Left ventricle myocardium inferior (tissue), 1 donor: ENCODE results near the gene PPP2R5E. TPM values are rescaled to one million over a fixed set of nuclear protein-coding genes. Genes with fewer than 3 reads are reported as not detected.

ENCODE experiments used
- DNase-seq: peaks from one replicate; pipeline ENCODE4 v3.0.0-alpha.2; 2020
- H3K27ac ChIP-seq: fragments of 200-600 bp; replicated peaks from 2 replicates; pipeline ENCODE4 v1.8.0; 2021
- H3K27me3 ChIP-seq: fragments of 200-600 bp; 2 replicates; pipeline ENCODE4 v1.8.0; 2021; ENCODE audit warnings: low read depth
- H3K36me3 ChIP-seq: fragments of 200-600 bp; 2 replicates; pipeline ENCODE4 v1.8.0; 2021
- H3K4me1 ChIP-seq: fragments of 200-600 bp; 2 replicates; pipeline ENCODE4 v1.8.0; 2021
- H3K4me3 ChIP-seq: fragments of 200-600 bp; 2 replicates; pipeline ENCODE4 v1.8.0; 2021; ENCODE audit warnings: mild to moderate bottlenecking, moderate library complexity
- H3K9me3 ChIP-seq: fragments of 200-600 bp; replicated peaks from 2 replicates; pipeline ENCODE4 v1.8.0; 2021
- intact Hi-C: fragments of 100-400 bp; cut with micrococcal nuclease; formaldehyde crosslinking; loops from one replicate; pipeline ENCODE4 v1.11.0; 2022
- total RNA-seq: library from RNA; stranded (reverse); fragmentation: NEBNext Ultra II Directional; extraction: Animal tissue kit (Norgen Biotek cat#: 25700); gene quantifications from one replicate; pipeline ENCODE4 v1.2.1, GENCODE V29; 2021
- TF ChIP-seq, protein P1 (sequence below): fragments of 200-600 bp; IDR thresholded peaks from 2 replicates; pipeline ENCODE4 v1.8.0; 2021; ENCODE audit warnings: antibody characterized with exemption, mild to moderate bottlenecking, borderline replicate concordance
- donor health status: DM: no; HTN: yes; CAD: no; lungs with severe emphysema.

PPP2R5E gene
- total RNA-seq, 1 donor from 2014 or later, result 34.5 TPM

DNA sequence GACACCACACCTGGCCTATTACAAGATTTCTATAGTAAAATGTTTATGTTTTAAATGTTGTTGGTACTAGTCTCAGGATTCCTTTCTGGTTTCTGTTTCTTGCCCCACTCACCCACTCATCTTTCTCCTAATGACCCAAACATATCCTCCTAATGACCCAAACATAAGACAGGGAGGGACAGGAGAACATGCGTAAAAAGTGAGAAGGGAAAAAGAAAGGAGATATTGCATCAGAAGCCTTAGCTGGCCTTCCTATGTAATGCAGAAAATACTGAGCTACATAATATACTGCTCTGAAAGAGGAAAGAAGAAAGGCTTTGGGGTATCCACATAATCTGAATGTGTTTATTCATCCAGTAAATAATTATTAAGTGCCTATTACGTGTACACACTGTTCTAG is 119.8 kb downstream of the PPP2R5E start:
- Histone ChIP-seq H3K27ac (no peak overlapping the region), H3K36me3 (peaks cover 16% of the 10 kb centered on the region), H3K4me3 (no peak overlapping the region), H3K27me3 (no peaks in the 10 kb centered on the region), H3K9me3 (no peaks in the 10 kb centered on the region), H3K4me1 (peaks cover 36% of the 10 kb centered on the region)
- TF ChIP-seq, protein P1, sequence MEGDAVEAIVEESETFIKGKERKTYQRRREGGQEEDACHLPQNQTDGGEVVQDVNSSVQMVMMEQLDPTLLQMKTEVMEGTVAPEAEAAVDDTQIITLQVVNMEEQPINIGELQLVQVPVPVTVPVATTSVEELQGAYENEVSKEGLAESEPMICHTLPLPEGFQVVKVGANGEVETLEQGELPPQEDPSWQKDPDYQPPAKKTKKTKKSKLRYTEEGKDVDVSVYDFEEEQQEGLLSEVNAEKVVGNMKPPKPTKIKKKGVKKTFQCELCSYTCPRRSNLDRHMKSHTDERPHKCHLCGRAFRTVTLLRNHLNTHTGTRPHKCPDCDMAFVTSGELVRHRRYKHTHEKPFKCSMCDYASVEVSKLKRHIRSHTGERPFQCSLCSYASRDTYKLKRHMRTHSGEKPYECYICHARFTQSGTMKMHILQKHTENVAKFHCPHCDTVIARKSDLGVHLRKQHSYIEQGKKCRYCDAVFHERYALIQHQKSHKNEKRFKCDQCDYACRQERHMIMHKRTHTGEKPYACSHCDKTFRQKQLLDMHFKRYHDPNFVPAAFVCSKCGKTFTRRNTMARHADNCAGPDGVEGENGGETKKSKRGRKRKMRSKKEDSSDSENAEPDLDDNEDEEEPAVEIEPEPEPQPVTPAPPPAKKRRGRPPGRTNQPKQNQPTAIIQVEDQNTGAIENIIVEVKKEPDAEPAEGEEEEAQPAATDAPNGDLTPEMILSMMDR, result no peak
- no peak for DNase-seq
- intact Hi-C loops, result no loop called here

DNA sequence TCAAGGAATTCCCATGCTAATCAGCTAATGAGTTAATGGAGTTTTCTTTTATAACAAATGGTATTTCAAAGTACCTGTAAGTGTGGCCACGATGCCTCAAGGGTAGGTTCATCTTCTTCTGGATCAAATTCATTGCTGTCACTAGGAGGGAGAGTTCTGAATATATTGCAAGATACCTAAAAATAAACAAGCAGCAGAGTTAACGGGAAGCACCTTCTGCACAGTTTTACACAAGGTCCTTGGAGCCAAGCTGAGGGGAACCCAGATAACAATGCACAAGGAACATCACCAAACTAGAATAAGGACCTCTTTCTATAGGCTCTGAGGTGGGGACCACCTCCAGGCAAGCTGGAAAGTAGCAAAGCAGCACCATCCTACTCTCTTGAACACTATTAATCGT is 121.3 kb downstream of the PPP2R5E start:
- no peak for DNase-seq
- Histone ChIP-seq H3K9me3 (no peaks in the 10 kb centered on the region), H3K36me3 (peaks cover 16% of the 10 kb centered on the region), H3K4me3 (no peak overlapping the region), H3K4me1 (peaks cover 31% of the 10 kb centered on the region), H3K27ac (no peak overlapping the region), H3K27me3 (no peaks in the 10 kb centered on the region)
- TF ChIP-seq, protein P1, result no peak
- intact Hi-C loops, result no loop called here

DNA sequence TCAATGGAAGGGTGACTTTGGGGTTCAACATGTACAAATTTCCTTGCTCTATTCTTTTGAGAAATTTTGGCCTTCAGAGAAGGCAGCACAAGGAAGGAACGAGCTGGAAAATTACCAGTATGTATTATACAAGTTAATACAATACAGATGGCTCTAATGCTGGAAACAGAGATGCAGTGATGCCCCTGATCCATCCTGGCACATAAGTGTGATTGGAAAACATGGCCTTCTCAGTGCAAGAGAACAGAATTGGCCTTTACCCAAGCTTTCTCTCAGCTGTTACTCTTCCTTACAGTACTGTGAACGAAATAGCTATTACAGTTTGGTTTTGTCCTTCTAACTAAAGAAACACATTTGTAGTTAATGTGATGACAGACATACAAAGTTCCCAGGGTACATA is 122.0 kb downstream of the PPP2R5E start:
- peaks cover 16% of the 10 kb centered on the region for H3K36me3 ChIP-seq
- H3K4me3 ChIP-seq, result no peak overlapping the region
- no peak for DNase-seq
- TF ChIP-seq, protein P1, result no peak
- no peaks in the 10 kb centered on the region for H3K27me3 ChIP-seq
- intact Hi-C loops, result no loop called here
- H3K9me3 ChIP-seq, result no peaks in the 10 kb centered on the region
- H3K4me1 ChIP-seq, result peaks cover 25% of the 10 kb centered on the region
- H3K27ac ChIP-seq, result no peak overlapping the region

DNA sequence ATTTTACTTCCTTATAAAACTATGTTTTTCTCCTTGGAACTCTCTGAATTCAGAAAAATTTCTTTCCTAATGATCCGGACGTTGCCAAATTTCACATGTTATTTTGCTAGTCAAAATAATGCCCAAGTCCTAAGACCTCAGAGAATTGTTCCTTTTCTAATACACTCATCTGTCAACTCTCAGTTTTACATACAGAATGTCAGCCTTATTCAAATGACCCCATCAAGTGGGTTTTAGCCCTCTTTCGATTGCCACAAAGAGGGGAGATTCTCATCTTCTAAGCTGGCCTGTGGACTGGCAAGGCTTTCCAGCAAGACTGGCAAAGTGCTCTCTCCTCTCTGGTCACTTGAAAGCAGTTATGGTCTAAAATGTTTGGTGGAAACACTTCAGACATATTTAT is 125.2 kb downstream of the PPP2R5E start:
- H3K4me1 ChIP-seq, result peaks cover 10% of the 10 kb centered on the region
- no peak overlapping the region for H3K4me3 ChIP-seq
- peaks cover 22% of the 10 kb centered on the region for H3K36me3 ChIP-seq
- TF ChIP-seq, protein P1, result no peak
- DNase-seq, result no peak
- no peaks in the 10 kb centered on the region for H3K9me3 ChIP-seq
- no peak overlapping the region for H3K27ac ChIP-seq
- no peaks in the 10 kb centered on the region for H3K27me3 ChIP-seq
- intact Hi-C loops, result no loop called here

DNA sequence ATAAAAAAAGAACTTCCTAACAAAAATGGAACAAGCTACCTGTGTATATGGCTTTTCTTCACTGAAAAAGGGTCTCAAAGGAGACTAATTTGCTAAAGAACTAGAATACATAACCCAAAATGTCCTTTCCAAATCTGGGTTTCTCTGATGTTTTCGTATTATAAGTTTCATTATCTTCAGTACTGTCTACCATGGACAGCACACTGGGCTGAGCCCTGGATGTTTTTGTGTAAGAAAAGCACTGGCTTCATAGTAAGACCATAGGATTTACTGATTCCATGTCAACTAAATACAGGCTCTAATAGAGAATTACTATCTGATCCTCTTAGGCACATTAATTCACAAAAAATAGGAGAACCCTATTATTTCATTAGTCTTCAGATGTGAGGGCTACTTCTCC is 130.2 kb downstream of the PPP2R5E start:
- intact Hi-C loops, result no loop called here
- Histone ChIP-seq H3K4me1 (no peaks in the 10 kb centered on the region), H3K27ac (no peak overlapping the region), H3K36me3 (peaks cover 6% of the 10 kb centered on the region), H3K4me3 (no peak overlapping the region), H3K9me3 (no peaks in the 10 kb centered on the region), H3K27me3 (no peaks in the 10 kb centered on the region)
- no peak for DNase-seq
- TF ChIP-seq, protein P1, result no peak

DNA sequence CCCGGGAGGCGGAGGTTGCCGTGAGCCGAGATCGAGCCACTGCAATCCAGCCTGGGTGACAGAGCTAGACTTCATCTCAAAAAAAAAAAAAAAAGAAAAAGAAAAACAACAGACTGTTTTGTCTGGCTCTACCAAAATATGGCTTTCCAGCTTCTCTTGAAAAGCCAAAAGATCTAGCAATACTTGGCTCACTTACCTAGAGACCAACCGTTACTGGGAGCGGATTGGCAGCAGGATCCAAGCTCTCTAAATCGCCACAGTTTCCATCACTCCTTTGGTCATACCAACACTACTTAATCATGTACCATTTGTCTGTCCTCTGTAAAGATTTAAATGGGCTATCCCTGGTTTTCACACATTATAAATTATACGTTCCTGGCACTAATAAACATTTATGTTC is 136.8 kb downstream of the PPP2R5E start:
- Histone ChIP-seq H3K27me3 (no peaks in the 10 kb centered on the region), H3K4me1 (peaks cover 16% of the 10 kb centered on the region), H3K9me3 (no peaks in the 10 kb centered on the region), H3K36me3 (peaks cover 5% of the 10 kb centered on the region), H3K4me3 (no peak overlapping the region), H3K27ac (no peak overlapping the region)
- intact Hi-C loops, result loop anchor here (10.0 kb wide), 1 partner anchor 138 kb away; the partner anchor contains the start of gene PPP2R5E
- TF ChIP-seq, protein P1, result no peak
- no peak for DNase-seq
